IMR-90 (cell line): ENCODE measurements around the gene TYRO3. TPM values are rescaled to one million over a fixed set of nuclear protein-coding genes. Genes with fewer than 3 reads are reported as not detected.
A peak's percentile ranks its signal among the peaks of the same experiment; 100 is the strongest.

ENCODE experiments used
- ATAC-seq: fragments of 200-7000 bp; cut with Tn5 transposase; 2 replicates; pipeline ENCODE4 v1.9.1; 2020; ENCODE audit warnings: low read depth, mild to moderate bottlenecking, moderate library complexity
- BruUV-seq: library from RNA; stranded (reverse); fragments of 400-500 nt; replicated peaks from 2 replicates; lab custom pipeline; 2021; lab: Mats Ljungman, UMichigan
- CTCF ChIA-PET: fragments of 300-600 bp; formaldehyde crosslinking; extraction: SDS; loops from one replicate; lab custom pipeline; 2021; ENCODE audit warnings: antibody characterized with exemption; lab: Yijun Ruan, JAX
- POLR2A ChIA-PET: fragments of 300-600 bp; sonication (Branson Sonifier 250); formaldehyde crosslinking; loops from one replicate; lab custom pipeline; 2022; ENCODE audit warnings: antibody characterized with exemption; ENCODE audit not compliant: unreplicated experiment; lab: Charles Lee
- DNase-seq: peaks from one replicate; pipeline ENCODE4 v3.0.0; 2013
- H2AFZ ChIP-seq: replicated peaks from 2 replicates; pipeline ENCODE3; 2013; ENCODE audit warnings: low read length, mild to moderate bottlenecking; ENCODE audit not compliant: poor library complexity
- H2AK5ac ChIP-seq: 2 replicates; pipeline ENCODE4 v1.6.1; 2013; ENCODE audit warnings: low read depth, low read length, inconsistent platforms
- H2AK9ac ChIP-seq: replicated peaks from 2 replicates; pipeline ENCODE3; 2013; ENCODE audit warnings: mild to moderate bottlenecking, low read depth, low read length, moderate library complexity; ENCODE audit not compliant: poor library complexity
- H2BK120ac ChIP-seq: 2 replicates; pipeline ENCODE4 v1.6.1; 2013; ENCODE audit warnings: low read depth, low read length, inconsistent platforms
- H2BK15ac ChIP-seq: 3 replicates; pipeline ENCODE4 v1.6.1; 2013; ENCODE audit warnings: low read depth, low read length, inconsistent platforms
- H2BK20ac ChIP-seq: 2 replicates; pipeline ENCODE4 v1.6.1; 2013; ENCODE audit warnings: low read depth, mild to moderate bottlenecking, inconsistent platforms, low read length, moderate library complexity
- H2BK5ac ChIP-seq: 2 replicates; pipeline ENCODE4 v1.6.1; 2013; ENCODE audit warnings: mild to moderate bottlenecking, low read depth, low read length, inconsistent platforms; ENCODE audit not compliant: poor library complexity, severe bottlenecking
- H3K14ac ChIP-seq: replicated peaks from 2 replicates; pipeline ENCODE4 v1.6.1; 2013; ENCODE audit warnings: low read depth, low read length, inconsistent platforms
- H3K18ac ChIP-seq: 2 replicates; pipeline ENCODE4 v1.6.1; 2013; ENCODE audit warnings: low read depth, low read length, control low read depth
- H3K23ac ChIP-seq: 2 replicates; pipeline ENCODE4 v1.6.1; 2013; ENCODE audit warnings: low read depth, low read length, inconsistent platforms
- H3K27ac ChIP-seq: 2 replicates; pipeline ENCODE4 v1.5.1; 2013; ENCODE audit warnings: mild to moderate bottlenecking, control low read depth, low read length; ENCODE audit not compliant: insufficient read depth
- H3K27me3 ChIP-seq: 2 replicates; pipeline ENCODE4 v1.6.1; 2013; ENCODE audit warnings: low read length; ENCODE audit not compliant: control insufficient read depth, insufficient read depth
- H3K36me3 ChIP-seq: 2 replicates; pipeline ENCODE4 v1.6.1; 2013; ENCODE audit warnings: low read length, mixed read lengths; ENCODE audit not compliant: control insufficient read depth, insufficient read depth
- H3K4ac ChIP-seq: 2 replicates; pipeline ENCODE4 v1.6.1; 2013; ENCODE audit warnings: low read depth, low read length, inconsistent platforms
- H3K4me1 ChIP-seq: 2 replicates; pipeline ENCODE4 v1.6.1; 2013; ENCODE audit warnings: low read length, mixed read lengths; ENCODE audit not compliant: control insufficient read depth, insufficient read depth
- H3K4me2 ChIP-seq: 2 replicates; pipeline ENCODE4 v1.6.1; 2013; ENCODE audit warnings: low read depth, mild to moderate bottlenecking, control low read depth, low read length, moderate library complexity
- H3K4me3 ChIP-seq: 2 replicates; pipeline ENCODE4 v1.5.1; 2013; ENCODE audit warnings: low read depth, mild to moderate bottlenecking, control low read depth, low read length, moderate library complexity; ENCODE audit not compliant: insufficient read depth
- H3K56ac ChIP-seq: 2 replicates; pipeline ENCODE4 v1.6.1; 2013; ENCODE audit warnings: low read length, inconsistent platforms; ENCODE audit not compliant: insufficient read depth; ENCODE audit errors: extremely low read depth
- H3K79me1 ChIP-seq, 2 experiments: 2 replicates each; pipeline ENCODE4 v1.6.1; 2013; ENCODE audit warnings: low read length in 2 of 2, inconsistent platforms in 1 of 2, low read depth in 1 of 2
- H3K9ac ChIP-seq: 2 replicates; pipeline ENCODE4 v1.6.1; 2013; ENCODE audit warnings: low read depth, low read length, control low read depth
- H3K9me1 ChIP-seq: 2 replicates; pipeline ENCODE4 v1.6.1; 2013; ENCODE audit warnings: low read length, inconsistent platforms; ENCODE audit not compliant: insufficient read depth
- H3K9me3 ChIP-seq: 2 replicates; pipeline ENCODE4 v1.6.1; 2013; ENCODE audit warnings: low read length; ENCODE audit not compliant: control insufficient read depth, insufficient read depth
- H4K20me1 ChIP-seq: 2 replicates; pipeline ENCODE4 v1.6.1; 2013; ENCODE audit warnings: low read length, inconsistent platforms; ENCODE audit not compliant: insufficient read depth
- H4K5ac ChIP-seq: 2 replicates; pipeline ENCODE4 v1.6.1; 2013; ENCODE audit warnings: mild to moderate bottlenecking, low read depth, low read length, control low read depth
- H4K8ac ChIP-seq, 2 experiments: 2 replicates each; pipeline ENCODE4 v1.6.1; 2013; ENCODE audit warnings: low read depth in 2 of 2, low read length in 2 of 2, control low read depth in 1 of 2, inconsistent platforms in 1 of 2
- H4K91ac ChIP-seq: 2 replicates; pipeline ENCODE4 v1.6.1; 2013; ENCODE audit warnings: low read depth, low read length, inconsistent platforms; ENCODE audit not compliant: insufficient read depth
- BHLHE40 ChIP-seq: fragments of 150-350 bp; IDR thresholded peaks from 2 replicates; pipeline ENCODE4 v1.6.1; 2016; ENCODE audit warnings: mild to moderate bottlenecking, low read depth, low read length
- CEBPB ChIP-seq: IDR thresholded peaks from 2 replicates; pipeline ENCODE4 v1.6.1; 2012; ENCODE audit warnings: low read depth, low read length, improper control_type of control experiment
- CHD1 ChIP-seq: IDR thresholded peaks from 2 replicates; pipeline ENCODE4 v1.6.1; 2012; ENCODE audit warnings: low read depth, low read length, improper control_type of control experiment
- ELK1 ChIP-seq: fragments of 150-350 bp; IDR thresholded peaks from 2 replicates; pipeline ENCODE4 v1.6.1; 2016; ENCODE audit warnings: low read depth, mild to moderate bottlenecking, low read length, moderate library complexity, borderline replicate concordance
- MAFK ChIP-seq: IDR thresholded peaks from 2 replicates; pipeline ENCODE4 v1.6.1; 2012; ENCODE audit warnings: low read depth, low read length, improper control_type of control experiment
- MAZ ChIP-seq: IDR thresholded peaks from 2 replicates; pipeline ENCODE4 v1.6.1; 2012; ENCODE audit warnings: low read depth, mild to moderate bottlenecking, low read length, improper control_type of control experiment, moderate library complexity, borderline replicate concordance
- MXI1 ChIP-seq: IDR thresholded peaks from 2 replicates; pipeline ENCODE4 v1.6.1; 2012; ENCODE audit warnings: low read depth, mild to moderate bottlenecking, low read length, moderate library complexity, borderline replicate concordance
- NFE2L2 ChIP-seq: fragments of 150-350 bp; IDR thresholded peaks from 2 replicates; pipeline ENCODE4 v1.6.1; 2016; ENCODE audit warnings: low read depth, mild to moderate bottlenecking, low read length
- POLR2A ChIP-seq: IDR thresholded peaks from 2 replicates; pipeline ENCODE4 v1.6.1; 2012; ENCODE audit warnings: mild to moderate bottlenecking, low read depth, low read length
- RAD21 ChIP-seq: IDR thresholded peaks from 2 replicates; pipeline ENCODE4 v1.6.1; 2012; ENCODE audit warnings: low read length, improper control_type of control experiment
- RCOR1 ChIP-seq: IDR thresholded peaks from 2 replicates; pipeline ENCODE4 v1.6.1; 2012; ENCODE audit warnings: mild to moderate bottlenecking, low read length, improper control_type of control experiment; ENCODE audit not compliant: insufficient replicate concordance
- RFX5 ChIP-seq: IDR thresholded peaks from 2 replicates; pipeline ENCODE4 v1.8.0; 2012; ENCODE audit warnings: low read depth, mild to moderate bottlenecking, low read length, moderate library complexity
- SMC3 ChIP-seq: fragments of 150-350 bp; IDR thresholded peaks from 2 replicates; pipeline ENCODE4 v1.6.1; 2016; ENCODE audit warnings: low read depth, mild to moderate bottlenecking, antibody characterized with exemption, low read length, moderate library complexity
- USF2 ChIP-seq: fragments of 150-350 bp; IDR thresholded peaks from 2 replicates; pipeline ENCODE4 v1.6.1; 2017; ENCODE audit warnings: mild to moderate bottlenecking, antibody characterized with exemption, low read length, low read depth
- WGBS, 2 experiments: methylation state at CpG; one replicate each; pipeline versions ENCODE4 v1.1.5 to v1.1.7; 2013; ENCODE audit warnings: missing lambda C conversion rate in 2 of 2; ENCODE audit not compliant: insufficient read length in 1 of 2; ENCODE audit errors: extremely low coverage in 2 of 2; 5-methylcytosine and 5-hydroxymethylcytosine counted together
- dilution Hi-C: fragments of 300-500 bp; cut with HindIII; formaldehyde crosslinking; loops from one replicate; pipeline ENCODE4 v1.14.3; 2018; ENCODE audit warnings: low sequenced_read_pairs; ENCODE audit not compliant: unreplicated experiment
- in situ Hi-C: fragments of 300-500 bp; cut with MboI; formaldehyde crosslinking; loops from 3 replicates; pipeline ENCODE4 v1.14.3; 2019; ENCODE audit warnings: low sequenced_read_pairs, inconsistent platforms, mixed read lengths
- intact Hi-C: fragments of 100-400 bp; cut with micrococcal nuclease; formaldehyde crosslinking; loops from 2 replicates; pipeline ENCODE4 v1.10.0; 2022
- polyA plus RNA-seq, 3 experiments: library from polyadenylated mRNA; depleted of rRNA; stranded (reverse); fragments of >200 nt; gene quantifications; 2 replicates each; pipeline ENCODE4 v1.2.3, GENCODE V29; 2012; ENCODE audit warnings: low replicate concordance in 1 of 3
- total RNA-seq: library from RNA; depleted of rRNA; stranded (reverse); fragments of >200 nt; gene quantifications from 2 replicates; pipeline ENCODE4 v1.2.3, GENCODE V29; 2012

Gene TYRO3
- total and polyA plus RNA-seq, 2 of the 4 experiments (the other 2 are of a cell fraction) = 11.5 to 18.4 TPM

DNA sequence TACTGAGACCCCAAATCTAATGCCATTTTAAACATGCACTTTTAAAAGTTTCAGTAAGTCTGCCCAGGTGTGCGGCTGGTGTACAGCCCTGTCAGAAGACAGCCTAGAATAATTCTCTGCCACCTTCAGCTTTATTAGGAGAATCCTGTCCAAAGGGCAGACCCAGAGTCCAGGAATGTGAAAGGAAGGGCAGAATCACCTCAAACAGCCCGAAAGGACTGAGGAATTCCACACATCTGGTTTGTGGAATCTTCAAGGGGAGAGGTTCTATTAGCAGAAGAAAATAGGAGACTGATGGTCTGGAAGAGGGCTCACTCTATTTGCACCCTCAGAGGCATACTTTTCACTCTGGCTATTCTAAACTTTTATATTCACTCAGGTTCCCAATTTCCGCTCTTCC, 46.6 kb downstream of the TYRO3 start (continued):
- TF ChIP-seq POLR2A (no peak), BHLHE40 (no peak), CHD1 (no peak), ELK1 (no peak), NFE2L2 (no peak)

DNA sequence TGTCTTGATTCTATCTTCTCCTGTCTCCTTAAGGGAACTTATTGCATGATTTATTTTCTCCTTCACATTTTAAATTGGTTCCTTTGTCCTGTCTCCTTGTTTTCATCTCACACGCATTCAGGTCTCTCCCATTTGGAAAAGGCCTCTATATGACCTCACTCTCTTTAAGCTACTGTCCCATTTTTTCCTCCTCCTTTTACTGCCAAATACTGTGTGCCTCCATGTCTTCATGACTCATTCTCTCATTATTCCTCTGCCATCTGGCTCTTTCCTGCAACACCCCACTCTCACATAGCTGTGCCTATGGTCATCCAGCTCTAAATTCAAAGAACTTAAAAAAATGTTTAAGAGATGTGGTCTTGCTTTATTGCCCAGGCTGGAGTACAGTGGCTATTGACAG, 48.0 kb downstream of the TYRO3 start:
- Histone ChIP-seq H3K4me3 (no peak overlapping the region), H3K4me1 (peaks cover 3% of the 10 kb centered on the region), H4K91ac (no peak overlapping the region), H3K9ac (no peak overlapping the region), H3K9me3 (no peaks in the 10 kb centered on the region), H3K23ac (no peak overlapping the region), H3K27ac (no peak overlapping the region), H3K56ac (no peak overlapping the region), H3K4ac (no peak overlapping the region), H4K20me1 (no peaks in the 10 kb centered on the region), H3K9me1 (0 out of 2 replicates have a peak, but pooled peaks cover 7% of the 10 kb centered on the region), H3K14ac (no peak overlapping the region), H2BK15ac (no peak overlapping the region), H3K4me2 (no peak overlapping the region), H2AK5ac (no peak overlapping the region), H4K5ac (no peak overlapping the region), H2BK120ac (no peak overlapping the region), H2BK5ac (no peak overlapping the region), H3K36me3 (no peaks in the 10 kb centered on the region), H2AFZ (no peak overlapping the region), H4K8ac (no peak overlapping the region), H3K18ac (no peak overlapping the region), H2AK9ac (no peak overlapping the region), H3K27me3 (no peaks in the 10 kb centered on the region), H3K79me1 (no peaks in the 10 kb centered on the region), H2BK20ac (no peak overlapping the region)
- ChIA-PET POLR2A (interaction anchor here (0.6 kb wide), 1 partner anchor 13 kb away, joined by 17 read pairs; no protein-coding TSS in a partner anchor), CTCF (no interaction called here)
- in situ Hi-C loops (no loop called here), dilution Hi-C loops (no loop called here), intact Hi-C loops (loop anchor here (1.0 to 10.0 kb wide), 2 partner anchors 54 to 168 kb away; partner anchors contain the start of gene MAPKBP1)
- DNase-seq (peak; percentile 97), ATAC-seq (peak; percentile 78)
- WGBS, 2 experiments = 60% methylated on average over 1 of the region's 1 CpG; no CpG with 5 or more reads in 1 of the 2 experiments
- BruUV-seq = no TSS peak
- TF ChIP-seq USF2 = no peak
- TF ChIP-seq MAZ = 0 out of 2 replicates have a peak, but pooled peaks have one; percentile 11
- TF ChIP-seq NFE2L2 = no peak
- peak; percentile 60; the same call in 1 of the 2 replicates for TF ChIP-seq CEBPB
- no peak for TF ChIP-seq RAD21
- TF ChIP-seq RFX5 = no peak
- TF ChIP-seq SMC3 = peak; percentile 18; the same call in 1 of the 2 replicates
- peak; percentile 77 for TF ChIP-seq RCOR1
- TF ChIP-seq BHLHE40 = peak; percentile 60; the same call in 1 of the 2 replicates
- 0 out of 2 replicates have a peak, but pooled peaks have one; percentile 29 for TF ChIP-seq MXI1
- no peak for TF ChIP-seq CHD1
- TF ChIP-seq MAFK = no peak
- no peak for TF ChIP-seq POLR2A
